NCI-H2107 (cell line): Measurements from ENCODE around the gene ZCRB1.

ENCODE experiments used
- DNase-seq: peaks from one replicate; lab custom pipeline; 2025; lab: John Stamatoyannopoulos, UW

ZCRB1 gene

GRCh38 chr12:42327227-42327590 is 1.3 kb upstream of the ZCRB1 start:
- no peak for DNase-seq

- no peak for DNase-seq
These were observed 790 bp upstream of the ZCRB1 start for GRCh38 chr12:42326541-42327226.

- no peak for DNase-seq
These were observed 605 bp downstream of the ZCRB1 start for GRCh38 chr12:42325326-42325652.

DNA sequence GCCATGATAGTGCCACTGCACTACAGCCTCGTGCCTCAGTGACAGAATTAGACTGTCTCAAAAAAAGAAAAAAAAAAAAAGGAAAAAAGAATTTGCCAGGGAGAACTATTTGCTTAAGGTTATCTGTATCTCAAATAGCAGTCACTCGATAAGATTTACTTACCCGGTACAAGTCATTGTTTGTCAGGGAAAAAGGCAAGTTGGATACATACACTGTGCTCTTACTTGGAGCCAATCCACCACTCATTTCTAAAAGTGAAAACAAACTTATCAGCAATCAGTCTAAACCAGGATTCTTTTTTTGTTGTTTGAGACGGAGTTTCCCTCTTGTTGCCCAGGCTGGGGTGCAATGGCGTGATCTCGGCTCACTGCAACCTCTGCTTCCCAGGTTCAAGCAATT is 2.0 kb downstream of the ZCRB1 start:
- DNase-seq = no peak

- DNase-seq = no peak
These were observed 3.3 kb downstream of the ZCRB1 start for GRCh38 chr12:42322567-42322966.

- DNase-seq = no peak
These were observed 5.1 kb downstream of the ZCRB1 start for GRCh38 chr12:42320796-42321195.

- DNase-seq = no peak
These were observed 10.8 kb downstream of the ZCRB1 start for GRCh38 chr12:42315108-42315507.

GRCh38 chr12:42309996-42310395 is 15.9 kb downstream of the ZCRB1 start:
- no peak for DNase-seq

- DNase-seq = no peak
These were observed 17.5 kb downstream of the ZCRB1 start for GRCh38 chr12:42308390-42308789.

DNA sequence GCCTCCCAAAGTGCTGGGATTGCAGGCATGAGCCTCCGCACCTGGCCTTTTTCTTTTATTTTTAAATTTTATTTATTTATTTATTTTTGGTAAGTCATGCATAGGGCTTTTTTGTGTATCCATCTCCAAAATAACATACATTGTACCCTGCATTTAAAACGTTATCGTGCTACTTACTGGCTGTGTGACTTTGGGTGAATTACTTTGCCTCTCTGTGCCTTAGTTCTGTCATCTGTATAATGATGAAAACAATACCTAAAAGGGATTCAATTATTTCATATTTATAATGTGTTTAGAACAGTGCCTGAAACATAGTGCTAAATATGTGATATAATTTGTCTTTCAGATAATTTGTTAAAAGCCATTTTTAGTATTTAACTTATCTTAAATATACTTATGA is 19.6 kb downstream of the ZCRB1 start:
- no peak for DNase-seq

DNA sequence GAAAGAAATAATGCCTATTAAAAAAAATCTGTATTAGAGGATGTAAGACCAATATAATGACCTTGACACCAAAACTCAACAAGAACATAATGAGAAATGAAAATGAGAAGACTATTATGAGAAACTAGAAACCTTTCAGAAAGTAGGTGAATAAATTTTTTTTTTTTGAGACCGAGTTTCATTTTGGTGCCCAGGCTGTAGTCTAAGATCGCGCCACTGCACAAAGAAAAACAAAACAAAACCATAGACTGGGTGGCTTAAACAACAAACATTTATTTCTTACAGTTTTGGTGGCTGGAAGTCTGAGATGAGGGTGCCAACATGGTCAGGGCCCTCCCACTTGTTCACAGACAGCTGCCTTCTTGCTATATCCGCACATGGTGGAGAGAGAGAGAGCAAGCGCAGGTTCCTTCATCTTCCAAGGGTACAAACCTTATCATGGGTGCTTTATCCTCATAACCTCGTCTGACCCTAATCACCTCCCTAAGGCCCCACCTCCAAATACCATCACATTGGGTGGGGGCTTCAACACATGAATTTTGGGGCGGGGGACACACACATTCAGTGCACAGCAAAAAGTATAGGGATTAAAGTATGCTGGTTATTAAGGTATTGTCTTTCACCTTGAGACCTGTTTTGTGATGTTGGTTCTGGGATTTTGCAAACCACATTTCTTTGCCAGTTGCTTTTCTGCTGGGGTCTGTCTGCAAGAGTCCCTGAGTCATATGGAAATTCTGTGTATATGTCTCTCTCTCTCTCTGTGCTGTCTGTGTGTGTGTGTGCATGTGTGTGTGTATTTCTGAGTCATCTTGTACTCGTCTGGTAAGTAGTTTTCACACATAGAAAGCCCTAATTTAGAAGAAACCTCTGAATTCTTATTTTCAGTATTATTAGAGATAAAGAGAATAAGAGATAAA is 26.2 kb downstream of the ZCRB1 start:
- DNase-seq = no peak

DNA sequence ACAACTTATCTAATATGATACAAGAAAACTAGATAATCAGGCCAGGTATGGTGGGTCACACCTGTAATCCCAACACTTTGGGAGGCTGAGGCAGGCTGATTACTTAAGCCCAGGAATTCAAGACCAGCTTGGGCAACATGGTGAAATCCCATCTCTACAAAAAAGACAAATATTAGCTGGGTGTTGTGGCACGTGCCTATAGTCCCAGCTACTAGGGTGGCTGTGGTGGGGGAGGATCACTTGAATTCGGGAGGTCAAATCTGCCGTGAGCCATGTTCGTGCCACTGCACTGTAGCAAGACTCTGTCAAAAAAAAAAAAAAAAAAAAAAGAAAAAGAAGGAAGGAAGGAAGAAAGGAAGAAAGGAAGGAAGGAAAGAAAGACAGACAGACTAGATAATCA is 27.0 kb downstream of the ZCRB1 start:
- DNase-seq = no peak

DNA sequence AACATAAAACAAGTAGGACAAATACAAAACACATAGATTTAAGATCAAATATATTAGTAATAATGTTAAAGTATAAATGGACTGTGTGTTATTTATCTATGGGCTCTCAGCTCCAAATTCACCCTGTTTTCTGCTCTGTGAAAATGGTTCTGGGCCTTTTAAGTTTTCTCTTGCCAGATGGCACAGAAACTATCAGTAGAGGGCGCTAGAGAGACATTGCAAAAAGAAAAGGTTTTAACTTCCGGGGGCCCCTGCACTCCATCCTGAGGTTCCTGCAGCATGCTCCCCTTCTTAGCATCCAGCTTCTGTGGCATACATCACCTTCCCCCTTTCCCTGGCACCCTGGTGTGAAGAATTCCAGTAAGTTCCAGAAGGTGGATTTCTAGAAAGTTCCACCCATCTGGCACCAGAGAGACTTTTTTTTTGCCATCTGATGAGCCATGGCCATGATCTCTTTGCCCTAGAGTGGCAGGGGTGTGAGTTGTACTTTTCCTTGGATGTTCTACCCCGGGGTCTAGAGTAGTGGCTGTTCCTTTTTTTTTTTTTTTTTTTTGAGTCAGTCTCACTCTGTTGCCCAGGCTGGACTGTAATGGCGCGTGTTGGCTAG is 29.3 kb downstream of the ZCRB1 start:
- DNase-seq = no peak

- no peak for DNase-seq
These were observed 34.2 kb downstream of the ZCRB1 start for GRCh38 chr12:42291680-42292079.

GRCh38 chr12:42288544-42288943 is 37.4 kb downstream of the ZCRB1 start:
- DNase-seq = no peak

- no peak for DNase-seq
These were observed 39.2 kb downstream of the ZCRB1 start for GRCh38 chr12:42286741-42287140.

- no peak for DNase-seq
These were observed 40.5 kb downstream of the ZCRB1 start for GRCh38 chr12:42285431-42285830.

DNA sequence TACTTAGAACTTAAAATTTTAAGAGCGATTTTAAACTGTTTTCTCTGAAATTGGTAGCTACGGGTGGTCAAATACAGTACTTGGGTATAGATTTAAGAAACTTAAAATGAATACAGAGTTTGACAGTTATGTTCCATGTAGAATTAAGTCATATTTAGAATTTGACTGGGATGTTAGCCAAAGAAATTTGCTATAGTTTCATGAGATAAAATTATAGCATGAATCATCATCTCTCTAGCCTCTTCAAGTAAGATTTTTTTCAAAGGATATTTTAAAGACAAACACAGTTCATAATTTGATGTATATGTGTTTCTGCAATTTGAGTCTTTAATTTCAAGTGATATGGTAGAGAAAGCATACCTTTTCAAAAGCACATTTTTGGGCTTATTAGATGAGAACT is 41.0 kb downstream of the ZCRB1 start:
- DNase-seq = no peak

DNA sequence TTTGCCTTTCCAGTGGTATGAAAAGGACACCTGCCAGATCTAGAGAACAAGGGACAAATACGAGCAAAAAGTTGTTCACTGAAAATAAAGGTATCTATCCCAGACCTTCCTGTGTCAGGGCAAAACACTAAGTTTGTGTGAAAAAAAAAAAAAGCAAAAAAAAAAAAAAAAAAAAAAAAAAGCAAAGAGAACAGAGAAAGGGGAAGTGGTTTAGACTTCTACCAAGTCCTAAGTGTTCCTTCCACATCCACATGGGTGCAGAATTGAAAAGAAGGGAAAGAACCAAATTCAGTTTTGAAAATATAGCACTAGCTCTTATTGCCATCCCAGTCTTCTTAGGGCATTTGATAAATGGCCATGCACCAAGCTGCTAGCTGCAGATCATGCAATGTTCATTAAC is 41.7 kb downstream of the ZCRB1 start:
- no peak for DNase-seq

- DNase-seq = no peak
These were observed 42.2 kb downstream of the ZCRB1 start for GRCh38 chr12:42283739-42284138.

GRCh38 chr12:42282294-42282693 is 43.6 kb downstream of the ZCRB1 start:
- DNase-seq = no peak

- DNase-seq = no peak
These were observed 44.0 kb downstream of the ZCRB1 start for GRCh38 chr12:42281844-42282243.

GRCh38 chr12:42281278-42281677 is 44.6 kb downstream of the ZCRB1 start:
- DNase-seq = no peak
